DOHH2 (cell line): ENCODE data around the gene SPAG6.

ENCODE experiments used
- EZH2phosphoT487 ChIP-seq: fragments of 200-600 bp; sonication (generic); IDR thresholded peaks from 2 replicates; pipeline ENCODE4 v1.6.1; 2017; ENCODE audit warnings: borderline replicate concordance, mild to moderate bottlenecking, antibody characterized with exemption, low read length, moderate library complexity, mixed read lengths
- TF ChIP-seq, protein P1 (sequence below): fragments of 200-600 bp; sonication (generic); IDR thresholded peaks from one replicate; pipeline ENCODE4 v1.5.1; 2014; ENCODE audit warnings: antibody characterized with exemption, mild to moderate bottlenecking, low read depth, low read length; ENCODE audit not compliant: poor library complexity, severe bottlenecking

DNA sequence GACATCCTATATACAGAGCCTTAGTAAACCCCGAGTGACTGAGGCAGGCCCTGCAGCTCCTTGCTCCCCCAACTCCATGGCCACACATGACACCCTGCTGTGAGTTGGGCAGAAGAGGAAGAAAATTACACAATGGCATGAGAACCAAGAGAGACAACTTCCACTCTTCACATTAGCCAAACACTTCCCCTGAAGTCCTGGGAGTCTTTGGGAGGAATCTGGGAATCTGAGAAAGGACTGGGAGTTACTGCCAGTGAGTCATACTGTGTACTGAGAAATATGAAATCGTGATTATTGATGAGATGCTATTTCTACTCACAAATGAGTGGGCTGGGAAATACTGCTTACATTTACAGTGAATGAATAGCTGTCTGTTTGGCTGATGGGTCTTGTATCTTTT lies 116.6 kb downstream of the SPAG6 start:
- TF ChIP-seq, protein P1, sequence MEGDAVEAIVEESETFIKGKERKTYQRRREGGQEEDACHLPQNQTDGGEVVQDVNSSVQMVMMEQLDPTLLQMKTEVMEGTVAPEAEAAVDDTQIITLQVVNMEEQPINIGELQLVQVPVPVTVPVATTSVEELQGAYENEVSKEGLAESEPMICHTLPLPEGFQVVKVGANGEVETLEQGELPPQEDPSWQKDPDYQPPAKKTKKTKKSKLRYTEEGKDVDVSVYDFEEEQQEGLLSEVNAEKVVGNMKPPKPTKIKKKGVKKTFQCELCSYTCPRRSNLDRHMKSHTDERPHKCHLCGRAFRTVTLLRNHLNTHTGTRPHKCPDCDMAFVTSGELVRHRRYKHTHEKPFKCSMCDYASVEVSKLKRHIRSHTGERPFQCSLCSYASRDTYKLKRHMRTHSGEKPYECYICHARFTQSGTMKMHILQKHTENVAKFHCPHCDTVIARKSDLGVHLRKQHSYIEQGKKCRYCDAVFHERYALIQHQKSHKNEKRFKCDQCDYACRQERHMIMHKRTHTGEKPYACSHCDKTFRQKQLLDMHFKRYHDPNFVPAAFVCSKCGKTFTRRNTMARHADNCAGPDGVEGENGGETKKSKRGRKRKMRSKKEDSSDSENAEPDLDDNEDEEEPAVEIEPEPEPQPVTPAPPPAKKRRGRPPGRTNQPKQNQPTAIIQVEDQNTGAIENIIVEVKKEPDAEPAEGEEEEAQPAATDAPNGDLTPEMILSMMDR: no peak
- no peak for TF ChIP-seq EZH2phosphoT487
